ENCODE results near the gene SDK1. TPM values are rescaled to one million over a fixed set of nuclear protein-coding genes. Genes with fewer than 3 reads are reported as not detected.
"Not testable (repeated sequence)": the region's sequence is repeated elsewhere in the genome, so short reads cannot be mapped to it uniquely, and the experiment has no call there.

SDK1 gene
- total RNA-seq, 4 donors from 2014 or later, result 1.2 to 1.8 (median 1.5) TPM

GRCh38 chr7:4234498-4234855 lies 933.4 kb downstream of the SDK1 start:
- H3K4me1 ChIP-seq, result no peaks in the 10 kb centered on the region
- no peaks in the 10 kb centered on the region for H3K27me3 ChIP-seq
- ATAC-seq (no peak), DNase-seq (no peak)
- H3K4me3 ChIP-seq, result no peak overlapping the region
- H3K36me3 ChIP-seq, result no peaks in the 10 kb centered on the region
- no peak for TF ChIP-seq POLR2A (IDR thresholded peaks at IDR 0.05)
- no peak for TF ChIP-seq CTCF (IDR thresholded peaks at IDR 0.05 in 4 of 5, conservative IDR thresholded peaks at IDR 0.05 in 1 of 5)
- in situ Hi-C loops (cut with MboI; ENCODE audit: low sequenced_read_pairs in 4 of 4) (no loop called here), intact Hi-C loops (cut with DNase I; ENCODE audit: low total_unique reads) (no loop called here)
- H3K9me3 ChIP-seq, result no peaks in the 10 kb centered on the region
- no peak overlapping the region for H3K27ac ChIP-seq

GRCh38 chr7:4234886-4235285 lies 933.8 kb downstream of the SDK1 start:
- no peak overlapping the region for H3K4me3 ChIP-seq
- H3K27me3 ChIP-seq, result no peaks in the 10 kb centered on the region
- ATAC-seq, result no peak
- intact Hi-C loops (cut with DNase I; ENCODE audit: low total_unique reads) (no loop called here), in situ Hi-C loops (cut with MboI; ENCODE audit: low sequenced_read_pairs in 4 of 4) (no loop called here)
- no peak overlapping the region for H3K27ac ChIP-seq
- no peak for DNase-seq
- H3K36me3 ChIP-seq, result no peaks in the 10 kb centered on the region
- no peaks in the 10 kb centered on the region for H3K9me3 ChIP-seq
- no peaks in the 10 kb centered on the region for H3K4me1 ChIP-seq
- TF ChIP-seq POLR2A (IDR thresholded peaks at IDR 0.05) (no peak), CTCF (IDR thresholded peaks at IDR 0.05 in 4 of 5, conservative IDR thresholded peaks at IDR 0.05 in 1 of 5) (no peak)

- Histone ChIP-seq H3K36me3 (no peaks in the 10 kb centered on the region), H3K27me3 (no peaks in the 10 kb centered on the region), H3K4me3 (no peak overlapping the region), H3K27ac (no peak overlapping the region), H3K4me1 (no peaks in the 10 kb centered on the region), H3K9me3 (no peaks in the 10 kb centered on the region)
- ATAC-seq (no peak), DNase-seq (no peak)
- TF ChIP-seq CTCF (IDR thresholded peaks at IDR 0.05 in 4 of 5, conservative IDR thresholded peaks at IDR 0.05 in 1 of 5) (no peak), POLR2A (IDR thresholded peaks at IDR 0.05) (no peak)
- intact Hi-C loops (cut with DNase I; ENCODE audit: low total_unique reads) (no loop called here), in situ Hi-C loops (cut with MboI; ENCODE audit: low sequenced_read_pairs in 4 of 4) (no loop called here)
Observed at GRCh38 chr7:4235596-4235995, 934.5 kb downstream of the SDK1 start.

- H3K9me3 ChIP-seq, result no peaks in the 10 kb centered on the region
- in situ Hi-C loops (cut with MboI; ENCODE audit: low sequenced_read_pairs in 4 of 4), result no loop called here
- no peak overlapping the region for H3K4me3 ChIP-seq
- DNase-seq (no peak), ATAC-seq (no peak)
- H3K27ac ChIP-seq, result no peak overlapping the region
- TF ChIP-seq CTCF (IDR thresholded peaks at IDR 0.05 in 4 of 5, conservative IDR thresholded peaks at IDR 0.05 in 1 of 5), result no peak
- TF ChIP-seq POLR2A (IDR thresholded peaks at IDR 0.05), result no peak
- H3K27me3 ChIP-seq, result no peaks in the 10 kb centered on the region
- no peaks in the 10 kb centered on the region for H3K4me1 ChIP-seq
- no peaks in the 10 kb centered on the region for H3K36me3 ChIP-seq
- intact Hi-C loops (cut with DNase I; ENCODE audit: low total_unique reads), result no loop called here
Observed at GRCh38 chr7:4236389-4236788, 935.3 kb downstream of the SDK1 start.

- H3K4me3 ChIP-seq; H3K9me3 ChIP-seq; H3K4me1 ChIP-seq; H3K27ac ChIP-seq; H3K36me3 ChIP-seq; DNase-seq; ATAC-seq; in situ Hi-C loops (cut with MboI; ENCODE audit: low sequenced_read_pairs in 4 of 4); intact Hi-C loops (cut with DNase I; ENCODE audit: low total_unique reads); H3K27me3 ChIP-seq: not testable (repeated sequence)
Observed at GRCh38 chr7:4236873-4237272, 935.8 kb downstream of the SDK1 start.
